Right lobe of liver (tissue), 6 donors: ENCODE results near the gene PSMG2. TPM values are rescaled to one million over a fixed set of nuclear protein-coding genes. Genes with fewer than 3 reads are reported as not detected.

Experiments
- ATAC-seq, 4 donors: fragments of 200-7000 bp; cut with Tn5 transposase; one replicate each; pipeline ENCODE4 v1.9.1; 2020; ENCODE audit warnings: mild to moderate bottlenecking in 4 of 4, moderate library complexity in 4 of 4
- DNase-seq, 3 donors: peaks; one replicate each; pipeline ENCODE4 v3.0.0-alpha.2; 2020
- H3K27ac ChIP-seq, 3 donors: fragments of 200-600 bp; one replicate each; pipeline ENCODE4 v1.8.0; 2022
- H3K27me3 ChIP-seq, 2 donors: fragments of 200-600 bp; one replicate each; pipeline ENCODE4 v1.8.0; 2022
- H3K36me3 ChIP-seq, 4 donors: fragments of 200-600 bp; sonication (generic) in 1 of 4; one replicate each; pipeline versions ENCODE4 v1.5.1 to v1.8.0; 2017 to 2022; ENCODE audit warnings: control low read depth in 1 of 4
- H3K4me1 ChIP-seq, 4 donors: fragments of 200-600 bp; sonication (generic) in 1 of 4; one replicate each; pipeline versions ENCODE4 v1.5.1 to v1.8.0; 2017 to 2022; ENCODE audit warnings: control low read depth in 1 of 4
- H3K4me3 ChIP-seq, 3 donors: fragments of 200-600 bp; one replicate each; pipeline ENCODE4 v1.8.0; 2022
- H3K9me3 ChIP-seq, 4 donors: fragments of 200-600 bp; sonication (generic) in 1 of 4; one replicate each; pipeline versions ENCODE4 v1.5.1 to v1.8.0; 2017 to 2022; ENCODE audit warnings: control low read depth in 1 of 4
- CTCF ChIP-seq, 4 donors: fragments of 200-600 bp in 3 of 4; fragments of 450-650 bp in 1 of 4; IDR thresholded peaks; one replicate each; pipeline versions ENCODE4 v1.5.1 to v1.8.0; 2016 to 2022; ENCODE audit warnings: antibody characterized with exemption in 4 of 4, mild to moderate bottlenecking in 2 of 4
- POLR2A ChIP-seq: fragments of 450-650 bp; IDR thresholded peaks from one replicate; pipeline ENCODE4 v1.6.1; 2017; ENCODE audit warnings: antibody characterized with exemption, mild to moderate bottlenecking
- WGBS: methylation state at CpG from one replicate; pipeline ENCODE4 v1.1.6; 2018; ENCODE audit warnings: low coverage, low lambda C conversion rate; ENCODE audit not compliant: insufficient coverage; ENCODE audit errors: missing lambda C conversion rate; 5-methylcytosine and 5-hydroxymethylcytosine counted together
- intact Hi-C, 2 donors: fragments of 100-400 bp; cut with DNase I; formaldehyde crosslinking; loops; one replicate each; pipeline versions ENCODE4 v1.11.2 to v1.14.1; 2022
- small RNA-seq, 2 experiments: library from RNA; depleted of rRNA; stranded (forward); fragments of <200 nt; gene quantifications; one replicate each; pipeline ENCODE3, GENCODE V24; 2016
- total RNA-seq, 6 experiments: library from RNA; depleted of rRNA in 2 of 6; stranded (reverse); fragments of >200 nt in 2 of 6; fragmentation: NEBNext Ultra II Directional in 3 of 6; extraction: Animal tissue kit (Norgen Biotek cat#: 25700) in 3 of 6; gene quantifications; one replicate each; pipeline versions ENCODE4 v1.1.0 to v1.2.4, GENCODE V29; 2016 to 2023
- donor health status: DM: no; HTN: yes; CAD: no.
- donor health status: DM: no; HTN: no; CAD: no.
- donor health status: DM: no; HTN: no; CAD: no.
- donor health status: DM: no; HTN: yes; CAD: no.
- donor health status: DM: no; HTN: yes; CAD: no.

PSMG2 gene
- total RNA-seq, 6 experiments from 2014 or later = 27.2 to 37.4 (median 30.7) TPM

GRCh38 chr18:12773369-12773768 is 70.5 kb downstream of the PSMG2 start:
- no peak for ATAC-seq
- intact Hi-C loops = no loop called here
- WGBS = 65% methylated on average over 4 of the region's 5 CpGs

GRCh38 chr18:12774982-12775381 is 72.1 kb downstream of the PSMG2 start:
- H3K27ac ChIP-seq = no peak overlapping the region
- no peaks in the 10 kb centered on the region for H3K9me3 ChIP-seq
- H3K4me3 ChIP-seq = no peak overlapping the region
- intact Hi-C loops = no loop called here
- no peak for DNase-seq
- H3K27me3 ChIP-seq = no peaks in the 10 kb centered on the region
- no peak for TF ChIP-seq CTCF (IDR thresholded peaks at IDR 0.05)
- TF ChIP-seq POLR2A = no peak
- 85% methylated on average over 9 of the region's 9 CpGs for WGBS
- no peaks in the 10 kb centered on the region for H3K4me1 ChIP-seq
- no peak for ATAC-seq
- H3K36me3 ChIP-seq = no peaks in the 10 kb centered on the region

More at GRCh38 chr18:12773369-12773768, 70.5 kb downstream of the PSMG2 start:
- Histone ChIP-seq H3K27me3 (no peaks in the 10 kb centered on the region), H3K4me3 (no peak overlapping the region), H3K27ac (no peak overlapping the region), H3K36me3 (no peaks in the 10 kb centered on the region), H3K4me1 (no peaks in the 10 kb centered on the region), H3K9me3 (no peaks in the 10 kb centered on the region)
- TF ChIP-seq CTCF (IDR thresholded peaks at IDR 0.05) = no peak
- no peak for TF ChIP-seq POLR2A
- DNase-seq = no peak

Small RNA genes within 50 kb of the gene (small RNA-seq; reads per million reads assigned to genes)
- 0 reads per million in 2 experiments for gene RF00019

Other genes starting within 250 kb of the PSMG2 start
- gene SPIRE1, start 44.9 kb upstream of the PSMG2 start, total RNA-seq = 10 to 100 TPM in 3 of 6 experiments, 1 to 10 TPM in 3; 2.2 to 19.1 (median 7.9) TPM
- 1 to 10 TPM; 2.1 to 5.6 (median 3.7) TPM for gene CEP76, start 319 bp upstream of the PSMG2 start, total RNA-seq
- 10 to 100 TPM in 5 of 6 experiments, 1 to 10 TPM in 1; 7.5 to 41.1 (median 14.7) TPM for gene PTPN2, start 181.2 kb downstream of the PSMG2 start, total RNA-seq
- 10 to 100 TPM; 14.6 to 30.3 (median 20.9) TPM for gene SEH1L, start 245.0 kb downstream of the PSMG2 start, total RNA-seq